Astrocyte (in vitro differentiated cells and primary cell): Measurements from ENCODE around the gene PTX4. TPM values are rescaled to one million over a fixed set of nuclear protein-coding genes. Genes with fewer than 3 reads are reported as not detected.

ENCODE experiments used
- DNase-seq: peaks from one replicate; pipeline ENCODE4 v3.0.0-alpha.2; 2010; ENCODE audit warnings: low read depth
- FAIRE-seq: peaks from 2 replicates; lab custom pipeline; 2011; peaks lifted over from hg19 to GRCh38; lab: Jason Lieb, UNC
- H2AFZ ChIP-seq: 2 replicates; pipeline ENCODE4 v1.6.0; 2012; ENCODE audit warnings: low read depth, low read length, inconsistent platforms
- H3K27ac ChIP-seq: 2 replicates; pipeline ENCODE4 v1.5.1; 2011; ENCODE audit warnings: low read depth, low read length, inconsistent platforms
- H3K27me3 ChIP-seq: 2 replicates; pipeline ENCODE4 v1.6.0; 2011; ENCODE audit warnings: low read length, inconsistent platforms; ENCODE audit not compliant: insufficient read depth
- H3K36me3 ChIP-seq: 2 replicates; pipeline ENCODE4 v1.5.1; 2011; ENCODE audit warnings: low read length, inconsistent platforms; ENCODE audit not compliant: insufficient read depth
- H3K4me1 ChIP-seq: 2 replicates; pipeline ENCODE4 v1.5.1; 2011; ENCODE audit warnings: low read length, inconsistent platforms; ENCODE audit not compliant: insufficient read depth
- H3K4me2 ChIP-seq: 2 replicates; pipeline ENCODE4 v1.6.0; 2012; ENCODE audit warnings: low read length, inconsistent platforms
- H3K4me3 ChIP-seq: 2 replicates; pipeline ENCODE4 v1.5.1; 2011; ENCODE audit warnings: low read depth, mild to moderate bottlenecking, low read length, inconsistent platforms; ENCODE audit not compliant: insufficient read depth
- H3K79me2 ChIP-seq: 2 replicates; pipeline ENCODE4 v1.6.0; 2012; ENCODE audit warnings: mild to moderate bottlenecking, low read length, inconsistent platforms; ENCODE audit not compliant: insufficient read depth
- H3K9ac ChIP-seq: 2 replicates; pipeline ENCODE4 v1.6.0; 2012; ENCODE audit warnings: mild to moderate bottlenecking, low read length, inconsistent platforms
- H3K9me3 ChIP-seq: 2 replicates; pipeline ENCODE4 v1.5.1; 2012; ENCODE audit warnings: low read depth, mild to moderate bottlenecking, low read length, inconsistent platforms; ENCODE audit not compliant: insufficient read depth
- H4K20me1 ChIP-seq: 2 replicates; pipeline ENCODE4 v1.6.0; 2012; ENCODE audit warnings: low read length, inconsistent platforms; ENCODE audit not compliant: insufficient read depth
- H3K27ac Mint-ChIP-seq: one replicate; pipeline ENCODE4 v1.8.0; 2021; ENCODE audit warnings: mild to moderate bottlenecking, mixed read lengths; ENCODE audit not compliant: unreplicated experiment
- H3K27me3 Mint-ChIP-seq: one replicate; pipeline ENCODE4 v1.8.0; 2021; ENCODE audit warnings: low read depth, mixed read lengths; ENCODE audit not compliant: unreplicated experiment
- H3K36me3 Mint-ChIP-seq: one replicate; pipeline ENCODE4 v1.8.0; 2021; ENCODE audit warnings: low read depth, mixed read lengths; ENCODE audit not compliant: unreplicated experiment
- H3K4me1 Mint-ChIP-seq: one replicate; pipeline ENCODE4 v1.8.0; 2021; ENCODE audit warnings: low read depth, mixed read lengths; ENCODE audit not compliant: unreplicated experiment
- H3K4me3 Mint-ChIP-seq: one replicate; pipeline ENCODE4 v1.8.0; 2021; ENCODE audit warnings: mild to moderate bottlenecking, moderate library complexity, mixed read lengths; ENCODE audit not compliant: unreplicated experiment
- H3K9me3 Mint-ChIP-seq: one replicate; pipeline ENCODE4 v1.8.0; 2021; ENCODE audit warnings: mild to moderate bottlenecking, mixed read lengths; ENCODE audit not compliant: unreplicated experiment
- CTCF ChIP-seq: IDR thresholded peaks from 2 replicates; pipeline ENCODE4 v1.5.1; 2011; ENCODE audit warnings: low read depth, mild to moderate bottlenecking, inconsistent platforms, low read length, moderate library complexity; ENCODE audit not compliant: insufficient read depth
- EZH2 ChIP-seq: IDR thresholded peaks from 2 replicates; pipeline ENCODE4 v1.6.1; 2012; ENCODE audit warnings: mild to moderate bottlenecking, low read length, inconsistent platforms; ENCODE audit not compliant: insufficient read depth
- total RNA-seq: library from RNA; stranded (reverse); gene quantifications from 2 replicates; pipeline ENCODE4 v1.2.1, GENCODE V29; 2021

The PTX4 gene
- total RNA-seq, 1 donor from 2014 or later = not detected

- no peak for TF ChIP-seq EZH2
- TF ChIP-seq CTCF = no peak
- Histone ChIP-seq H3K4me1 (no peaks in the 10 kb centered on the region), H2AFZ (no peak overlapping the region), H3K4me2 (no peak overlapping the region), H4K20me1 (no peaks in the 10 kb centered on the region), H3K27ac (no peak overlapping the region), H3K9me3 (no peaks in the 10 kb centered on the region), H3K79me2 (no peaks in the 10 kb centered on the region), H3K9ac (no peak overlapping the region), H3K27me3 (no peaks in the 10 kb centered on the region), H3K36me3 (no peaks in the 10 kb centered on the region), H3K4me3 (no peak overlapping the region)
- Mint-ChIP-seq H3K4me3 (no peak overlapping the region), H3K9me3 (no peaks in the 10 kb centered on the region), H3K36me3 (no peaks in the 10 kb centered on the region), H3K27ac (no peak overlapping the region), H3K27me3 (peaks cover 2% of the 10 kb centered on the region), H3K4me1 (no peaks in the 10 kb centered on the region)
- DNase-seq (no peak), FAIRE-seq (no peak)
Measured at GRCh38 chr16:1439058-1439698, 49.6 kb downstream of the PTX4 start.

GRCh38 chr16:1438229-1439057, 50.3 kb downstream of the PTX4 start:
- no peak for DNase-seq
- Mint-ChIP-seq H3K27me3 (peaks cover 2% of the 10 kb centered on the region), H3K36me3 (no peaks in the 10 kb centered on the region), H3K4me1 (no peaks in the 10 kb centered on the region), H3K4me3 (no peak overlapping the region), H3K27ac (no peak overlapping the region), H3K9me3 (no peaks in the 10 kb centered on the region)
- no peak overlapping the region for H3K4me2 ChIP-seq
- TF ChIP-seq EZH2 (no peak), CTCF (no peak)
- no peak overlapping the region for H3K9ac ChIP-seq
- H3K4me3 ChIP-seq = no peak overlapping the region
- H3K36me3 ChIP-seq = no peaks in the 10 kb centered on the region
- no peaks in the 10 kb centered on the region for H3K4me1 ChIP-seq
- no peaks in the 10 kb centered on the region for H3K79me2 ChIP-seq
- H3K27ac ChIP-seq = no peak overlapping the region
- H4K20me1 ChIP-seq = no peaks in the 10 kb centered on the region
- FAIRE-seq = no peak
- no peaks in the 10 kb centered on the region for H3K27me3 ChIP-seq
- no peaks in the 10 kb centered on the region for H3K9me3 ChIP-seq
- H2AFZ ChIP-seq = no peak overlapping the region

- Histone ChIP-seq H3K36me3 (no peaks in the 10 kb centered on the region), H3K4me3 (no peak overlapping the region), H3K79me2 (no peaks in the 10 kb centered on the region), H4K20me1 (no peaks in the 10 kb centered on the region), H3K4me2 (no peak overlapping the region), H3K27me3 (no peaks in the 10 kb centered on the region), H3K27ac (no peak overlapping the region), H3K4me1 (no peaks in the 10 kb centered on the region), H3K9ac (no peak overlapping the region), H3K9me3 (no peaks in the 10 kb centered on the region), H2AFZ (no peak overlapping the region)
- TF ChIP-seq CTCF = no peak
- TF ChIP-seq EZH2 = no peak
- DNase-seq (no peak), FAIRE-seq (no peak)
- H3K36me3 Mint-ChIP-seq = no peaks in the 10 kb centered on the region
- H3K9me3 Mint-ChIP-seq = no peaks in the 10 kb centered on the region
- H3K27me3 Mint-ChIP-seq = peaks cover 2% of the 10 kb centered on the region
- no peak overlapping the region for H3K27ac Mint-ChIP-seq
- H3K4me1 Mint-ChIP-seq = no peaks in the 10 kb centered on the region
- no peak overlapping the region for H3K4me3 Mint-ChIP-seq
Measured at GRCh38 chr16:1437606-1438005, 51.1 kb downstream of the PTX4 start.
